Astrocyte (in vitro differentiated cells and primary cell): ENCODE results near the gene LRMDA. TPM values are rescaled to one million over a fixed set of nuclear protein-coding genes. Genes with fewer than 3 reads are reported as not detected.

ENCODE experiments used
- DNase-seq: peaks from one replicate; pipeline ENCODE4 v3.0.0-alpha.2; 2010; ENCODE audit warnings: low read depth
- FAIRE-seq: peaks from 2 replicates; lab custom pipeline; 2011; peaks lifted over from hg19 to GRCh38; lab: Jason Lieb, UNC
- H2AFZ ChIP-seq: 2 replicates; pipeline ENCODE4 v1.6.0; 2012; ENCODE audit warnings: low read depth, low read length, inconsistent platforms
- H3K27ac ChIP-seq: 2 replicates; pipeline ENCODE4 v1.5.1; 2011; ENCODE audit warnings: low read depth, low read length, inconsistent platforms
- H3K27me3 ChIP-seq: 2 replicates; pipeline ENCODE4 v1.6.0; 2011; ENCODE audit warnings: low read length, inconsistent platforms; ENCODE audit not compliant: insufficient read depth
- H3K36me3 ChIP-seq: 2 replicates; pipeline ENCODE4 v1.5.1; 2011; ENCODE audit warnings: low read length, inconsistent platforms; ENCODE audit not compliant: insufficient read depth
- H3K4me1 ChIP-seq: 2 replicates; pipeline ENCODE4 v1.5.1; 2011; ENCODE audit warnings: low read length, inconsistent platforms; ENCODE audit not compliant: insufficient read depth
- H3K4me2 ChIP-seq: 2 replicates; pipeline ENCODE4 v1.6.0; 2012; ENCODE audit warnings: low read length, inconsistent platforms
- H3K4me3 ChIP-seq: 2 replicates; pipeline ENCODE4 v1.5.1; 2011; ENCODE audit warnings: low read depth, mild to moderate bottlenecking, low read length, inconsistent platforms; ENCODE audit not compliant: insufficient read depth
- H3K79me2 ChIP-seq: 2 replicates; pipeline ENCODE4 v1.6.0; 2012; ENCODE audit warnings: mild to moderate bottlenecking, low read length, inconsistent platforms; ENCODE audit not compliant: insufficient read depth
- H3K9ac ChIP-seq: 2 replicates; pipeline ENCODE4 v1.6.0; 2012; ENCODE audit warnings: mild to moderate bottlenecking, low read length, inconsistent platforms
- H3K9me3 ChIP-seq: 2 replicates; pipeline ENCODE4 v1.5.1; 2012; ENCODE audit warnings: low read depth, mild to moderate bottlenecking, low read length, inconsistent platforms; ENCODE audit not compliant: insufficient read depth
- H4K20me1 ChIP-seq: 2 replicates; pipeline ENCODE4 v1.6.0; 2012; ENCODE audit warnings: low read length, inconsistent platforms; ENCODE audit not compliant: insufficient read depth
- H3K27ac Mint-ChIP-seq: one replicate; pipeline ENCODE4 v1.8.0; 2021; ENCODE audit warnings: mild to moderate bottlenecking, mixed read lengths; ENCODE audit not compliant: unreplicated experiment
- H3K27me3 Mint-ChIP-seq: one replicate; pipeline ENCODE4 v1.8.0; 2021; ENCODE audit warnings: low read depth, mixed read lengths; ENCODE audit not compliant: unreplicated experiment
- H3K36me3 Mint-ChIP-seq: one replicate; pipeline ENCODE4 v1.8.0; 2021; ENCODE audit warnings: low read depth, mixed read lengths; ENCODE audit not compliant: unreplicated experiment
- H3K4me1 Mint-ChIP-seq: one replicate; pipeline ENCODE4 v1.8.0; 2021; ENCODE audit warnings: low read depth, mixed read lengths; ENCODE audit not compliant: unreplicated experiment
- H3K4me3 Mint-ChIP-seq: one replicate; pipeline ENCODE4 v1.8.0; 2021; ENCODE audit warnings: mild to moderate bottlenecking, moderate library complexity, mixed read lengths; ENCODE audit not compliant: unreplicated experiment
- H3K9me3 Mint-ChIP-seq: one replicate; pipeline ENCODE4 v1.8.0; 2021; ENCODE audit warnings: mild to moderate bottlenecking, mixed read lengths; ENCODE audit not compliant: unreplicated experiment
- CTCF ChIP-seq: IDR thresholded peaks from 2 replicates; pipeline ENCODE4 v1.5.1; 2011; ENCODE audit warnings: low read depth, mild to moderate bottlenecking, inconsistent platforms, low read length, moderate library complexity; ENCODE audit not compliant: insufficient read depth
- EZH2 ChIP-seq: IDR thresholded peaks from 2 replicates; pipeline ENCODE4 v1.6.1; 2012; ENCODE audit warnings: mild to moderate bottlenecking, low read length, inconsistent platforms; ENCODE audit not compliant: insufficient read depth
- total RNA-seq: library from RNA; stranded (reverse); gene quantifications from 2 replicates; pipeline ENCODE4 v1.2.1, GENCODE V29; 2021

LRMDA gene
- total RNA-seq, 1 donor from 2014 or later: 2.7 TPM

GRCh38 chr10:76404531-76404930 lies 973.1 kb downstream of the LRMDA start:
- Mint-ChIP-seq H3K4me3 (no peak overlapping the region), H3K4me1 (peaks cover 4% of the 10 kb centered on the region), H3K27me3 (peaks cover 4% of the 10 kb centered on the region), H3K9me3 (peaks cover 7% of the 10 kb centered on the region), H3K36me3 (peaks cover 2% of the 10 kb centered on the region), H3K27ac (no peak overlapping the region)
- H3K4me1 ChIP-seq: no peaks in the 10 kb centered on the region
- H3K36me3 ChIP-seq: no peaks in the 10 kb centered on the region
- no peaks in the 10 kb centered on the region for H4K20me1 ChIP-seq
- no peak overlapping the region for H3K4me3 ChIP-seq
- H2AFZ ChIP-seq: no peak overlapping the region
- no peaks in the 10 kb centered on the region for H3K27me3 ChIP-seq
- no peak overlapping the region for H3K27ac ChIP-seq
- H3K4me2 ChIP-seq: no peak overlapping the region
- FAIRE-seq (no peak), DNase-seq (no peak)
- no peak overlapping the region for H3K9ac ChIP-seq
- no peaks in the 10 kb centered on the region for H3K79me2 ChIP-seq
- no peak for TF ChIP-seq EZH2
- TF ChIP-seq CTCF: no peak
- no peaks in the 10 kb centered on the region for H3K9me3 ChIP-seq

- Histone ChIP-seq H3K4me1 (no peaks in the 10 kb centered on the region), H3K79me2 (no peaks in the 10 kb centered on the region), H3K9me3 (no peaks in the 10 kb centered on the region), H3K9ac (no peak overlapping the region), H3K27ac (no peak overlapping the region), H3K4me2 (no peak overlapping the region), H2AFZ (no peak overlapping the region), H3K36me3 (no peaks in the 10 kb centered on the region), H3K27me3 (no peaks in the 10 kb centered on the region), H4K20me1 (no peaks in the 10 kb centered on the region), H3K4me3 (no peak overlapping the region)
- Mint-ChIP-seq H3K27ac (no peak overlapping the region), H3K4me3 (no peak overlapping the region), H3K9me3 (peaks cover 7% of the 10 kb centered on the region), H3K4me1 (peaks cover 4% of the 10 kb centered on the region), H3K36me3 (no peaks in the 10 kb centered on the region), H3K27me3 (peaks cover 4% of the 10 kb centered on the region)
- no peak for TF ChIP-seq EZH2
- no peak for DNase-seq
- no peak for FAIRE-seq
Observed at GRCh38 chr10:76405922-76406321, 974.5 kb downstream of the LRMDA start.

GRCh38 chr10:76408646-76409045 lies 977.2 kb downstream of the LRMDA start:
- H3K36me3 ChIP-seq: no peaks in the 10 kb centered on the region
- H4K20me1 ChIP-seq: no peaks in the 10 kb centered on the region
- no peak overlapping the region for H3K27ac Mint-ChIP-seq
- no peaks in the 10 kb centered on the region for H3K9me3 ChIP-seq
- no peak overlapping the region for H3K4me3 ChIP-seq
- H3K27me3 ChIP-seq: no peaks in the 10 kb centered on the region
- no peak overlapping the region for H3K4me2 ChIP-seq
- H3K79me2 ChIP-seq: no peaks in the 10 kb centered on the region
- peaks cover 4% of the 10 kb centered on the region for H3K4me1 Mint-ChIP-seq
- H2AFZ ChIP-seq: no peak overlapping the region
- H3K27me3 Mint-ChIP-seq: peaks cover 7% of the 10 kb centered on the region
- H3K27ac ChIP-seq: no peak overlapping the region
- no peaks in the 10 kb centered on the region for H3K36me3 Mint-ChIP-seq
- DNase-seq (peak; percentile 65), FAIRE-seq (no peak)
- no peak for TF ChIP-seq EZH2
- TF ChIP-seq CTCF: no peak
- no peaks in the 10 kb centered on the region for H3K4me1 ChIP-seq
- H3K4me3 Mint-ChIP-seq: no peak overlapping the region
- peaks cover 12% of the 10 kb centered on the region for H3K9me3 Mint-ChIP-seq
- H3K9ac ChIP-seq: no peak overlapping the region
